Fibroblast of skin of left quadriceps (primary cell): Measurements from ENCODE around the gene PARP16.

ENCODE experiments used
- DNase-seq, 2 experiments: peaks; one replicate each; pipeline ENCODE4 v3.0.0-alpha.2; 2013; ENCODE audit warnings: low read depth in 2 of 2

The PARP16 gene

DNA sequence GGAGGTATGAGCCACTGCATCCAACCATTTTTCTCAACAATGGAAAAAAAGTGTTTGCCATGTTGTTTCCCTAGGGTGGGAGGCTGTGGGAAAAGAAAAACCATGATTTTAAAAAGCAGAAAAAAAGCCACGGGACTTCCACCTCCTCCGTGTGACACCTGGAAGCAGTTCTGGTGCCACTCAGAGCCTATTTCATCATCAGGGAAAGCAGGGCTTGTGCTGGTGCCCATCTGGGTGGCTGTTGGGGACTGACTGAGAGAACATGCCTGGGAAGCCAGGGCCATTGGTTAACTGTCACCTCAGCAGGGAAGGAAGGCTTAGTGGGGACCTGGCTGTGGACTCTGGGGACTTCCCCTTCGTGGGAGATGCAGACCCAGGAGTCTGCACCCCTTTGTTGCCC is 25.1 kb upstream of the PARP16 start:
- DNase-seq: no peak

DNA sequence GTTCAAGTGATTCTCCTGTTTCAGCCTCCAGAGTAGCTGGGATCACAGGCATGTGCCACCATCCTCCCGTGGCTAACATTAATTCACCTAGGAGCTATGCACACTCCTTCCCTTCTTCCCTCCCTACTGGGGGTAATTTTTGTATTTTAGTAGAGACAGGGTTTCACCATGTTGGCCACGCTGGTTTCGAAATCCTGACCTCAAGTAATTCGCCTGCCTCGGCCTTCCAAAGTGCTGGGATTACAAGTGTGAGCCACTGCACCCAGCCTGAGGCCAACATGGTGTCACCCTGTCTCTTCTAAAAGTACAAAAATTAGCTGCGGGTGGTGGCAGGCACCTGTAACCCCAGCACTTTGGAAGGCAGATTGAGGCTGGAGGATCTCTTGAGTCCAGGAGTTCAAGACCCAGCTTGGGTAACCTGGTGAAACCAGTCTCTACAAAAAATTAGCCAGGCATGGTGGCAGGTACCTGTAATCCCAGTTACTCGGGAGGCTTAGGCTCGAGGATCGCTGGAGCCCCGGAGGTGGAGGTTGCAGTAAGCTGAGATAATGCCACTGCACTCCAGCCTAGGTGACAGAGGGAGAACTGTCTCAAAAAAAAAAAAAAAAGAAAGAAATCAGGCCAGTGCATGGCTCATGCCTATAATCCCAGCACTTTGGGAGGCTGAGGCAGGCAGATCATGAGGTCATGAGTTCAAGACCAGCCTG is 23.9 kb upstream of the PARP16 start:
- DNase-seq: no peak

DNA sequence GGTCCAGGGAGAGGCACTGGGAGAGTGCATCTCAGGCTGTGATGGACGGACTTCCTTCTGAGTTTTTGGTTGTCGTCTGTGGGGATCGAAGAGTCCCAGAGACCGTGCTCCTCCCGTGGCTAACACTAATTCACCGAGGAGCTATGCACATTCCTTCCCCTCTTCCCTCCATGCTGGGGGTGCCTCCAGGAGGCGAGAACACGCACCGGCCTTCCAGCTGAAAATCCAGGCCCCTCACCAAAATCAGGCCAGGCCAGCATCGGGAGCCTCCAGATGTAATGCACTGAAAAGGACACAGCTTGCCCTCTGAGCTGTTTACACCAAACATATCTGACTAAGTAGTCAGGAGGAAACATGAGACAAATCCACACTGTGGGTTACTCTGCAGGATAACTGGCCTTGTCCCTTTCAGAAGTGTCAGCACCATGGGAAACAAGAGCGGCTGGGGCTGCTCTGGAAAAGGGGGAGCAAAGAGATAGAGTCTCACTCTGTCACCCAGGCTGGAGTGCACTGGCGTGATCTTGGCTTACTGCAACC is 23.3 kb upstream of the PARP16 start:
- no peak for DNase-seq

DNA sequence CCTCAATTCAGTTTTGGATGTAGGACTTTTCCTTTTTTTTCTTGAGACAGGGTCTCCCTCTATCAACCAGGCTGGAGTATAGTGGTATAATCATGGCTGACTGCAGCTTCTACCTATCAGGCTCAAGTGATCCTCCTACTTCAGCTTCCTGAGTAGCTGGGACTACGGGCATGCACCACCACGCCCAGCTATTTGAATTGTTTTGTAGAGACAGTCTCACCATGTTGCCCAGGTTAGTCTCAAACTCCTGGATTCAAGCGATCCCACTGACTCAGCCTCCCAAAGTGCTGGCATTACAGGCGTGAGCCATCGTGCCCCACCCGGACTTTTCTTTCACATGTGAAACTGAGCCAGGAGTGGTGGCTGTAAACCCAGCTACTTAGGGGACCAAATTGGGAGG is 21.3 kb upstream of the PARP16 start:
- DNase-seq: no peak

DNA sequence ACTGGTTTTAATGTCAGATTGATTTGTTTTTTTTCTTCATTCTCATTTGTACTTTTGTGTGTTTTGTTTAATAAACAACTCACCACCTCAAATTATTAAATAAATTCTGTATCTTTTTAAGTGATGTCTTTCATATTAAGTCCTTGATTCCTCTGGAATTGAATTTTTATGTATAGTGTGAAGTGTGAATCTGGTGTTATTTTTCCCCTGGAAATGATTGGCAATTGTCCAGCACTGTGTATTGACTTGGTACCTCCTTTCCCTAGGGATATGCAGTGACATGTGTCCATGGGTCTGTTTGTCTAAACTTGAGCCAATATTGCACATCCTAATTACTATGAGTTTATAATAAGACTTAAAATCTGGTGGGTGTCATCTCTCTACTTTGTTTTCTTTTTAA is 19.9 kb upstream of the PARP16 start:
- DNase-seq: no peak

DNA sequence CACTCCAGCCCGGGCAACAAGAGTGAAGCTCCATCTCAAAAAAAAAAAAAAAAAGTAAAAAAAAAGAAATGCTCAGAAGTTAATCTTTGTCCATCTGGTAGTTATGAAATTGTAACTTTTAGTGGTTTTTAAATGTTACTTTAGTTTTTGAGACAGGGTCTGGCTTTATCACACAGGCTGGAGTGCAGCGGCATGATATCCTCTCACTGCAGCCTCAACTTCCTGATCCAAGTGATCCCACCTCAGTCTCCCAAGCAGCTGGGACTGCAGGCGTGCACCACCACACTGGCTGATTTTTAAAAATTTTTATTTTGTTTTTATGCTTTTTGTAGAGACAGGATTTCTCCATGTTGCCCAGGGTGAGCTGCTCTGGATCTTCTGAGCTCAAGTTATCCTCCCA is 19.1 kb upstream of the PARP16 start:
- DNase-seq: no peak

DNA sequence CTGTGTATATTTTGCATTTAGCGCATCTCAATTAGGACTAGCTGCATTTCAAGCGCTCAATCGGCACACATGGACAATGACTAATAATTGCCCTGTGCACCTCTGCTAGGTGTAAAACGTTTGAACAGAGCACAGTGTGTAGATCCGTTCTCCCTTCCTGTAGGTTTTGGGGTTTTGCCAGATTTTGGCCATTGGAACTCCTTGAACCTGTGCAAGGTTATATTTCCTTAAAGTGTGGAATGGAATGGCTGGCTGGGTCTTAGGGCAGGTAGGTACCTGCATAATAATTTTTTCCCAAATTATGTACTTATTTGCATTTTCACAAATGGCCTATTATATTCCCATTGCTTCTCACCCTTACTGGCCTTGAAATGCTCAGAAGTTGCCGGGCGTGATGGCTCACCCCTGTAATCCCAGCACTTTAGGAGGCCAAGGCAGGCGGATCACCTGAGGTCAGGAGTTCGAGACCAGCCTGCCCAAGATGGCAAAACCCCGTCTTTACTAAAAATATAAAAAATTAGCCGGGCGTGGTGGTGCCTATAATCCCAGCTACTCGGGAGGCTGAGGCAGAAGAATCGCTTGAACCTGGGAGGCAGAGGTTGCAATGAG is 18.6 kb upstream of the PARP16 start:
- DNase-seq: no peak

DNA sequence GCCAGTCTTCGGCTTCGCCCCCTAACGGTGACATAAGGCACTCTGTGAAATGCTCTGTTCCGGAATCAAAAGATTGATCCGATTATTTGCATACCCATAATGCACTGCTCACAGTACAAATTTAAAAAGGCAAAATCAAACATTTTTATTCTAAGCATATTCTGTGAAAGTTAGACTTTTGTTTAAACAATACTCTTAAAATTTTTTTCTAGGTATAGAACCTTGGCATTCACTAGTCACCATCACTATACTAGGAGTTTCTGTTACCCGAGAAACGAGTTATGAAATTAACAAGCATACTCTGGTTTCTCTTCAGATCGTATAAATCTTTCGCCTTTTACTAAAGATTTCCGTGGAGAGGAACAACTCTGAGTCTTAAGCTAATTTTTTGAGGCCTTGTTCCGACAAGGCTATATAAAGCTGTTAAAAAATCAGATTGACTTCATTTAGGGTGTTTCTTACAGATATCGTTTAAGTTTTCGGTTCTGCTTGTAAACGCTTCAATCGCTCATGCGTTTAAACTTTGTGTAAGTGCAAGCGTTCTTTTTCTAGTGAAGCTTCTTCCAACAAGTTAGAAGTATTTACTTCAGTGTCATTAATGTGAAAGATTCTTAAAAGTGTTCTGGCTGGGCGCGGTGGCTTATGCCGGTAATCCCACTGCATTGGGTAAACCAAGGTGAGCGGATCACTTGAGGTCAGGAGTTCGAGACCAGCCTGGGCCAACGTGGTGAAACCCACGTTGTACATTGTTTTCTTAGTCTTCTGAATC is 17.9 kb upstream of the PARP16 start, which contains the start of gene RNU5B-1:
RNU5B-1 (plus strand) TSS at position 297 of the 769 bp plus-strand sequence.
- peak; percentile 98 to 99 for DNase-seq

DNA sequence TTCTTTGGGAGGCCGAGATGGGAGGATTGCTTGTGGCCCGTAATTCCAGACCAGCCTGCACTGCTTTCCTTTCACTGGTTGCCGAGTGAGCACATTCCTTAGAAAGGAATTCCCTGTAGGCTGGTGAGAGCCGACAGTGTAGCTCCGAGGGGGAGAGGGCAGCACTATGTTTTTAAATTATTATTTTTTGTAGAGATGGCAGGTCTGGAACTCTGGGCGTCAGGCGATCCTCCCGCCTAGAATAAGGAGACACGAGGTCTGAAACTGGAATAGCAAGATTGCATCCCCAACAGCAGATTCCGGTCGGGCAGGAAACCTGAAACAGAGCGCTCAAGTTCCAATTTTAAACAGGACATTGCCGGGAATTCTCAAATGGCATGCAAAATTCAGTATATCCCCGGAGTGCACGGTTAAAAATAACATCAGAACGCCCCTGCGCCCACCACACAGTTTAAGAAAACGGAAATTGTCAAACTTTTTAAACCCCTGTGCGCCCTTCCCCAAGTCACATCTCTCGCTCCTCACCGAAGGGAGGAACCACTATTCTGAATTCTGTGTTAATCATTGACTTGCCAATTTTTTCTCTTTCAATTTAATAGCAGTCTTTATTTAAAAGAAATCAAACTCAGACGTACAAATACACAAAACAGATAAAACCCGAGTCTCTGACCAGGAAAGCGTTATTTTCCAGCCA is 17.2 kb upstream of the PARP16 start:
- peak; percentile 25 for DNase-seq

DNA sequence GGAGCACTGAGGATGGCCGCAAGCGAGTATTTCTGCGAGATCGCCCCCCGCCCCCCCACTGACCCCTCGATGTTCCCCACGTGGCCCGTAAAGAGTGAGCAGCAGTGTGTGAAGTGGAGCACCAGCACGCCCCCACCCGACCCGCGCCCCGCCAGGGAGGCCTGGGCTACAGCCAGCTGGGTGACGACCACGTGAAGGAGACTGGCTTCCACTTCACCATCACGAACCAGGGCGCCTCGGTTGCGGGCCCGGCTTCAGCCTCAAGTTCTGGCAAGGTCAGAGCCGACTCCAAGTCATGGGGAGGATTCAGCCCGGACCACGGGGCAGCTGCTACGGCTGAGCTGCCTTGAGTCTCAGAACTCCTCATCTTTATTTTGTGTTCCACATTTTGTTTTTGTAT is 15.4 kb upstream of the PARP16 start:
- no peak for DNase-seq

DNA sequence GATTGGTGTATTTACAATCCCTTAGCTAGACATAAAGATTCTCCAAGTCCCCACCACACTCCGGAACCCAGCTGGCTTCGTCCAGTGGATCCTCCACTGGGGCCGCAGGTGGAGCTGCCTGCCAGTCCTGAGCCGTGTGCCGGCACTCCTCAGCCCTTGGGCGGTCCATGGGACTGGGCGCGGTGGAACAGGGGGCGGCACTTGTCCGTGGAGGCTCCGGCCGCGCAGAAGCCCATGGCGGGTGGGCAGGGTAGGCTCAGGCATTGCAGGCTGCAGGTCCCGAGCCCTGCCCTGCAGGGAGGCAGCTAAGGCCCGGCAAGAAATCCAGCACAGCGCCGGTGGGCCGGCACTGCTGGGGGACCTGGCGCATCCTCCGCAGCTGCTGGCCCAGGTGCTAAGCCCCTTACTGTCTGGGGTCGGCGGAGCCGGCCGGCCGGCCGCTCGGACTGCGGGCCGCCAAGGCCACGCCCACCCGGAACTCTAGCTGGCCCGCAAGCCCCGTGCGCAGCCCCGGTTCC is 14.3 kb upstream of the PARP16 start:
- DNase-seq: no peak

DNA sequence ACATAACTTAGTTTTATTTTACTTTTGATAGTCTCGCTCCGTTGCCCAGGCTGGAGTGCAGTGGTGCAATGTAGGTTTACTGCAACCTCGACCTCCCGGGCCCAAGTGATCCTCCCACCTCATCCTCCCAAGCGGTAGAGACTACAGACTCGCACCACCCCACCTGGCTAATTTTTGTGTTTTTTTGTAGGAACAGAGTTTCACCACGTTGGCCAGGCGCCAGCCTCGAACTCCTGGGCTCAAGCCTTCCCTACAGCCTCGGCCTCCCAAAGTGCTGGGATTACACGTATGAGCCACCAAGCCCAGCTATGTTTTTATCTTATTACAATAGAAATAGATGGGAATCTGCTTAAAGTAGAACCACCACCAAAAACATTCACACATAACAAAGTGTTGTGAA is 12.0 kb upstream of the PARP16 start:
- DNase-seq: no peak

DNA sequence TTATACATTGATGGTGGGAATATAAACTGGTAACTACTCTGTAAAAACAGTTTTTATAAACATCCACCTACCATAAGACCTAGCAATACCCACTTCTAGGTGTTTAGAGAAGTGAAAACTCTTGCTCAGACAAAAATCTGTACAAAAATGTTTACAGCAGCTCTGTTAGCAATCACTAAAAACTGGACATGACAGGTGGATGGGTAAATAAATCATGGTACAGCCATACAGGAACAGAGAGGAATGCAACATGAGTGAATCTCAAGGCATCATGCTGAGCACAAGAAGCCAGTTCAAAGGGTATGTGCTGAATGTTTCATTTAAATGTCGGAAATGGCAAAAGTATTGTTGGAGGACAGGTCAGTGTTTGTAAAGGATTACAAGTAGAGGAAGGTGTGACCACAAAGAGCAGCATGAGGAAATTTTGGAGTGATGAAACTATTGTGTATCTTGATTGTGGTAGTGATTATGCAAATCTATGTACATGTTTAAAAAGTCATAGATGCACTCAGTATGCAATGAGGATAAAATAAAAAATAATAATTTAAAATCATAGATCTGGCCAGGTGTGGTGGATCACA is 6.3 kb upstream of the PARP16 start:
- no peak for DNase-seq

DNA sequence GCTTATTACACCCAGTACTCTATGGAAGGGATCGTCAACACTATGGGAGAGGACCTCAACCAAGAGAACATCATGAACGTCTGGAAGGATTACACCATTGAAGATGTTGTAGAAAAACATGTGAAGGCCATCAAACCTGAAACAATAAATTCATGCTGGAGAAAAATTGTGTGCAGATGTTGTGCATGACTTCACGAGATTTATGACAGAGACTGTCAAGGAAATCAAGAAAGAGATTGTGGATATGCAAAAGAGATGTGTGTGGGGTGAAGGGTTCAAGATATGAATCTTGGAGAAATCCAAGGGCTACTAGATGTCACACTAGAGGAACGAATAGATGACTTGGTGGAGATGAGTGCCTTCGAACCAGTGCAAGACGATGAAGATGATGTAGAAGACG is 3.5 kb upstream of the PARP16 start:
- no peak for DNase-seq

DNA sequence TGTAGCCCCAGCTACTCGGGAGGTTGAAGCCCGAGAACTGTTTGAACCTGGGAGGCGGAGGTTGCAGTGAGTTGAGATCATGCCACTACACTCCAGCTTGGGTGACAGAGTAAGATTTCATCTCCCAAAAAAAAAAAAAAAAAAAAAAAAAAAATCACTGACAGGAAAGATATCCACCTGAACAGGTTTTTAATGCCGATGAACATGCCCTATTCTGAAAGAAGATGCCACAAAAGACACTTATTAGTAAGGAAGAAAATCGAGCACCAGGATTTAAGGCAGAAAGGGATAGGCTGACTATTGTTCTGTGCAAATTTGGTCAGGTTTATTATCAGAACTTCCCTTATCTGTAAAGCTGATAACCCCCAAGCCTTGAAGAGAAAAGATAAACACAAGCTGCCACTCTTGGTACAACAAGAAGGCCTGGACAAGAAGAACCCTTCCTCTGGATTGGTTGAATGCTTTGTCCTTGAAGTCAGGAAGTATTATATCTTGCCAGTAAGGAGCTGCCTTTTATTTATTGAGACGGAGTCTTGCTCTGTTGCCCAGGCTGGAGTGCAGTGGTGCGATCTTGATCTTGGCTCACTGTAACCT is 2.7 kb upstream of the PARP16 start:
- DNase-seq: no peak

DNA sequence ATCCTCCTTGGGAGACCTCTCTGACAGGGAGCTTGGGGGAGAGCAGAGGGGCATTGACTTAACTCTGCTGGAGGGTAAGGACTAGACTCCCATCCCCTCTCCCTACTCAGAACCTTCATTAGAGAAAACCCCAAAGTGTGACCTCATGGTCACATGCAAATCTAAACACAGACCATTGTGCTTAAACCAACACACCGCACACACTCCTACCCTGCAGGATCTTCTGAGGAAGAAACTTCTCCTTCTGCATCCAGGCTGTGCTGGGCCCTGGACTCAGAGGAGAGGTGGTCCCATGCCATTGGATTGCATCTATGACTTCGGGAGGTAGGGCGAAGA is 805 bp upstream of the PARP16 start:
- DNase-seq: no peak

DNA sequence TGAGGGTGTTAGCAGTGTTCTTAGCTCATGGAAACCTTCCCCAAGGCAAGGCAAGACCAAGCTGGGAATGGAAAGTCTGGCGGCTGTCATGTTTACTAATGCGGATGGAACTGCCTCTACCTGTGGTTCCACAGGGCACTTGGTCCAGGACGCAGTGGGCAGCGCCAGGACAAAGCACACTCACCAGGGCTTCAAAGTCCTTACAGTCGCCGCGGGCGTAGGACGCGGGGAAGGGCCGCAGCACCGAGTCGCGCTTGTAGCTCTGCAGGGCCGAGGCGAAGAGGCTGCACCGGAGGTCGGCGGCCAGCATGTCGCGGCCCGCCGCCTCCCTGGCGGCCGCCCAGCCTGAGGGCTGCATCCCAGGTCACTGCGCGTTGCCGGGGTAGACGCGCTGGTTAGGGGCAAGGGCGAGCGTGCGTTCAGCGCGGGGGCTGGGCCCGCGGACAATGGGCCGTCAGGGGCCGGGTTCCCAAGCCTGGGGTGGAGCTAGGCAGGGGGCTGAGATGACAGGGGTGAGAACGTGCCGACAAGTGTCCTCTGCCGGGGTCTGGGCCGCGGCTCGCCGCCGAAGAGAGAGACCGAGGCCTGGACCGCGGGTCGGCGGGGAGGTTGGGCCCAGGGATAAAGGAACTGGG is 497 bp downstream of the PARP16 start:
- DNase-seq: no peak

DNA sequence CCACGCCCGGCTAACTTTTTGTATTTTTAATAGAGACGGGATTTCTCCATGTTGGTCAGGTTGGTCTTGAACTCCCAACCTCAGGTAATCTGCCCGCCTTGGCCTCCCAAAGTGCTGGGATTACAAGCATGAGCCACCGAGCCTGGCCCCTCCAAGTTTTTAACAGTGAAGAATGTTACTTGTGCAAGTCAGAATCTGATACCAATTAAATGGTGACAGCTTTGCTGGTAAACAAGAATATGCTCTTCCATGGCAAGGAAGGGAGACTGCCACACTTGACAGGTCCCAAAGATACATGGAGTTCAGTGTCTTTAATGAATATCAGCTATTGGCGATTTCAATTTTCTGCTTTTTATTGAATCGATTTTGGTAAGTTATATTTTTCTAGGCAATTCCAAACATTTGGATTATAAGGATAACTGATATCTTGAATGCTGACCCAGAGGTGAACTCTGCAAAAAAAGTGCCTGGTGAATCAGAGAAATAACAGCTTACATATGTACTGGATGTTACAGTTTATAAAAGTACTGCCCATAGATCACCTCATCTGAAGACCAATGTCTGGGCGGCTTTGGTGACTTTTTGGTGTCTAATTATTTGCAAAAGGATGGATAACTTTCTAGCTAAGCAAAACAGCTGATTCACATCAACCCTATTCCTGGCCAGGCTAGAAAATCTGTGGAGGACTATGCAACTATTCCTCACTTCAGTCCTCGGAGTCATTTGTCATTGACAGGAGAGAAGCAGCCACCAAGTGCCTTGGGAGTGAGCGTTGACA is 1.2 kb downstream of the PARP16 start:
- DNase-seq: no peak

DNA sequence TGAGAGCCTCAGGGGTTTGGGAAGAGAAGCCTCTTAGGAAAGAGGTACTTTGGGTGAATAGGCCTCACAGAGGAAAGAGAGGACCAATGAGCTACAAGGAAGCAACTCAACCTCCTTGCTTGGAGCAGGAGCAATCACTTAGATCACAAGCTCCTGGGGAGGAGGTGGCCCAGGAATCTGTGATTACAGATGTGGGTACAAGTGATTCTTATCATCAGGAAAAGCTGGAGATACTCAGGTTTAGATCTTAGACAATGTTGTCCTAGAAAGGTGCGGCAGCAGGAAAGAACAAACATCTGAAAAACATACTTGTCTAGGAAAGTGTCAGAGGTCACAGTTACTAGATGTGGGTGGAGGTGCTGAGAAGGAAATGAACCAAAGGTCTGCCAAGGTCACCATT is 8.2 kb downstream of the PARP16 start:
- no peak for DNase-seq

DNA sequence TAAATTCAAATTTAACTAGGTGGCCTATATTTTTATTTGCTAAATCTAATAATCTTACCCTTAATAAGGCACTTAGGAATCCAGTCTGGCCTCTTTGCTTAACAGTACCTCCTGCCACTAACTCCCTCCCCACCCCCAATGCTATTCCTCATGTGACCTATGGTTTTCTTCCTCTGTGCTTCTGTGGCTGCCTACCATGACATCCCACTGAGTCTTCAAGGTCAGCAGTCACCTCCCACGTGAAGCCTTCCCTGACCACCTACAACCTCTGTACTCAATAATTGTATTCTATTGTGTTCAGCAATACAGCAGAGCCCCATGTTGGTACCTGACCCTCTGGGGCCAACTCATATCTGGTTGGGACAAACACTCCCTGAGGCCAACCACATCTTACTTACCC is 9.7 kb downstream of the PARP16 start:
- DNase-seq: no peak
